ENCODE data around the gene RGS19. TPM values are rescaled to one million over a fixed set of nuclear protein-coding genes. Genes with fewer than 3 reads are reported as not detected.

The RGS19 gene
- total RNA-seq, 2 donors from 2014 or later, result 3.4 to 5.9 TPM

GRCh38 chr20:64109831-64110391, 30.6 kb upstream of the RGS19 start:
- intact Hi-C loops (cut with DNase I, micrococcal nuclease), result no loop called here
- no peak for ATAC-seq
- no peak for DNase-seq

GRCh38 chr20:64108731-64109681, 29.7 kb upstream of the RGS19 start:
- ATAC-seq, result no peak

GRCh38 chr20:64107736-64108457, 28.6 kb upstream of the RGS19 start:
- intact Hi-C loops (cut with DNase I, micrococcal nuclease), result no loop called here
- ATAC-seq (no peak), DNase-seq (peak in 1 of 2 donors; percentile 2)

More at GRCh38 chr20:64108731-64109681, 29.7 kb upstream of the RGS19 start:
- intact Hi-C loops (cut with DNase I, micrococcal nuclease), result no loop called here
- peak in 1 of 2 donors; percentile 15 for DNase-seq

- ATAC-seq (no peak), DNase-seq (peak in 1 of 2 donors; percentile 7)
- intact Hi-C loops (cut with DNase I, micrococcal nuclease), result no loop called here
Measured at GRCh38 chr20:64106981-64107735, 27.8 kb upstream of the RGS19 start, which contains the start of gene NPBWR2. TSS of gene NPBWR2 (minus strand) at chr20:64107565. CDS start at chr20:64106831, 734 bp downstream.

GRCh38 chr20:64106435-64106961, 27.2 kb upstream of the RGS19 start:
- ATAC-seq, result no peak
- intact Hi-C loops (cut with DNase I, micrococcal nuclease), result no loop called here
- no peak for DNase-seq

- intact Hi-C loops (cut with DNase I, micrococcal nuclease), result no loop called here
- ATAC-seq, result no peak
- no peak for DNase-seq
Measured at GRCh38 chr20:64105846-64106434, 26.6 kb upstream of the RGS19 start.

GRCh38 chr20:64104667-64105451, 25.5 kb upstream of the RGS19 start:
- DNase-seq (peak in 1 of 2 donors; percentile 1), ATAC-seq (no peak)
- intact Hi-C loops (cut with DNase I, micrococcal nuclease), result no loop called here

GRCh38 chr20:64103871-64104666, 24.8 kb upstream of the RGS19 start:
- DNase-seq, result peak in 1 of 2 donors; percentile 2
- intact Hi-C loops (cut with DNase I, micrococcal nuclease), result no loop called here
- ATAC-seq, result no peak

- intact Hi-C loops (cut with DNase I, micrococcal nuclease), result no loop called here
- no peak for ATAC-seq
- no peak for DNase-seq
Measured at GRCh38 chr20:64102647-64103354, 23.5 kb upstream of the RGS19 start.

- DNase-seq (peak in 1 of 2 donors; percentile 62), ATAC-seq (peak; percentile 38)
- intact Hi-C loops (cut with DNase I, micrococcal nuclease), result no loop called here
Measured at GRCh38 chr20:64101731-64102621, 22.7 kb upstream of the RGS19 start.

GRCh38 chr20:64100946-64101688, 21.8 kb upstream of the RGS19 start:
- intact Hi-C loops (cut with DNase I, micrococcal nuclease), result no loop called here
- DNase-seq, result no peak
- ATAC-seq, result no peak

GRCh38 chr20:64100566-64100888, 21.2 kb upstream of the RGS19 start:
- intact Hi-C loops (cut with DNase I, micrococcal nuclease), result no loop called here
- DNase-seq, result no peak
- no peak for ATAC-seq

- intact Hi-C loops (cut with DNase I, micrococcal nuclease), result no loop called here
- DNase-seq (no peak), ATAC-seq (no peak)
Measured at GRCh38 chr20:64099880-64100565, 20.7 kb upstream of the RGS19 start.
